ENCODE measurements around the gene TPH1.

- TF ChIP-seq POLR2A (IDR thresholded peaks at IDR 0.05; ENCODE audit: low read depth, low read length) (no peak), POLR2AphosphoS5 (IDR thresholded peaks at IDR 0.05; ENCODE audit: low read depth, low read length) (no peak)
These were observed 31.2 kb downstream of the TPH1 start for GRCh38 chr11:18014876-18015275.

All from GM12892 (cell line).